Renal cortical epithelial cell (primary cell): ENCODE measurements around the gene OST4. TPM values are rescaled to one million over a fixed set of nuclear protein-coding genes. Genes with fewer than 3 reads are reported as not detected.

Experiments used
- DNase-seq: peaks from one replicate; pipeline ENCODE4 v3.0.0-alpha.2; 2011; ENCODE audit warnings: low read depth
- total RNA-seq: library from RNA; depleted of rRNA; stranded (reverse); fragments of >200 nt; gene quantifications from 2 replicates; pipeline ENCODE4 v1.2.3, GENCODE V29; 2014

The OST4 gene
- total RNA-seq, 1 donor from 2014 or later: 302 TPM

DNA sequence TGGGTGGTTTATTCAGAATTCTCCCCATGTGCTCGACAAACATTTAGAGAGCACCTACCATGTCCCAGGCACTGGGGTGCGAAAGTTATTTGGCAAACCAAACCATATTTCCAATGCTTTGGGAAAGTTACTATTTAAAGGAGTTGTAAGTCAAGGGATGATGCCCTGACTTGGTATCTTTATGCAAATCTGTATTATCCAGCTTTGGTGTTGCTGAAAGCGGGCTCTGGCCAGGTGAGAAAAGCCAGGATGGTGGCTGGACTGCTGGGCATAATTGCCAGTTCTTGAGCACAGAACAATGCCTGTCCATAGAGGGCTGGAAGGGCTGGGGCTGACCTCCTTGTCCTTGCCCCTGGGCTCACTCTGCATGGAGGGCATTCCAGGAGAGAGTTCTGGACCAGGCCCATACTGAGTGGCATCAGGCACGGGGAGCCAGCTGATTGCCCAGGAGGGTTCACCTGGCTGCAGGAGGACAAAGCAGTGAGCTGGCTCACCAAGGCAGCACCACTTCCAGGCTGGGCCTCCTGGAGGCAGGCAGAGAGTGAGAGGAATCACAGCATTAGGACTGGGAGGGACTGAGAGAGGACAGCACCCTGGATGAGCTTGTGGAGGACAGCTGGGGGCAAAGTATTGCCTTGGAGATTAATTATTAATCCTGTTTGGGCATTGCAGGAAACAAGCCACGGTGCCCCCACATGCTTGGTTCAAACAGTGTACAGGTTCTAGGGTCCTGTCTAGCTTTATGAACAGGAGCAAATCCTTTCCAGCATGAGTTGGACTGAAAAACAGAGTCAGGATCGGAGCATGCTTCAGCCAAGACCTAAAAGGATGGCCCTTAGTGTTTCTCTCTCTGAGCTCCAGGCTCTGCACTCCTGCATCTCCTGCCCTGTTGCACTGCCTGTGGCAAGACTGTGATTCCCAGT, 22.2 kb upstream of the OST4 start:
- peak; percentile 27 for DNase-seq

DNA sequence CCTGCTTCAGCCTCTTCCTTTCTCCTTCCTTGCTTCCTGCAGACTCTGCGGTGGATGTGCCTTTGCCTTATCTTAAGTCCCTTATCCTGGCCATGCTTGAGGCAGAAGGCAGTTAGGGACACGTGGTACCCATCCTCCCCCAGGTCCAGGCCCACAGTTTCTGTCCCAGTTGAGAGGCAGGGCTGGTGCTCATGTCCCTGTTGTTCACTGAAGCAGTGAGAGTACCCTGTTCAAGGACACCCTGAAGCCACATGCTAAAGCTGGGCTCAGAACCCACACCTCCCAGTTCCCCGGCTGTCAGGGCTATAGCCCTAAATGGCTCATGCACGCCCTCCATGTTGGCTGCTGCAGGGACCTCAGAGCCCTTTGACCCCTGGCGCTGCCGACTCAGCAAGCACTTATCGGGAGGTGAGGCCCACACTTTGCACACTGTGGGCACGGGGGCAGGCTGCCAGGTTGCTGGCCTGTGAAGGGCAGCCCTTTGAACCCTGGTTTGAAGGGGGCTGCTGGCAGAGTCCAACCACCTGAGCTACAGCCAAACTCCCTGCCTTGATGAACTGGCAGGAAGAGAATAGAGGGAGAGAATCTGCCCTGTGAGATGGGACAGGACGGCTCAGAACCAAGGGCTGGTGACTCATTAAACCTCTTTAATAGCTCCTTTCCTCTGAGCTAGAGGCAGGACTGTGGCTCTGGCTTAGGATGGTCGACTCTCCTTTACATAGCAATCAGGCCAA, 21.4 kb upstream of the OST4 start:
- DNase-seq: peak; percentile 57

DNA sequence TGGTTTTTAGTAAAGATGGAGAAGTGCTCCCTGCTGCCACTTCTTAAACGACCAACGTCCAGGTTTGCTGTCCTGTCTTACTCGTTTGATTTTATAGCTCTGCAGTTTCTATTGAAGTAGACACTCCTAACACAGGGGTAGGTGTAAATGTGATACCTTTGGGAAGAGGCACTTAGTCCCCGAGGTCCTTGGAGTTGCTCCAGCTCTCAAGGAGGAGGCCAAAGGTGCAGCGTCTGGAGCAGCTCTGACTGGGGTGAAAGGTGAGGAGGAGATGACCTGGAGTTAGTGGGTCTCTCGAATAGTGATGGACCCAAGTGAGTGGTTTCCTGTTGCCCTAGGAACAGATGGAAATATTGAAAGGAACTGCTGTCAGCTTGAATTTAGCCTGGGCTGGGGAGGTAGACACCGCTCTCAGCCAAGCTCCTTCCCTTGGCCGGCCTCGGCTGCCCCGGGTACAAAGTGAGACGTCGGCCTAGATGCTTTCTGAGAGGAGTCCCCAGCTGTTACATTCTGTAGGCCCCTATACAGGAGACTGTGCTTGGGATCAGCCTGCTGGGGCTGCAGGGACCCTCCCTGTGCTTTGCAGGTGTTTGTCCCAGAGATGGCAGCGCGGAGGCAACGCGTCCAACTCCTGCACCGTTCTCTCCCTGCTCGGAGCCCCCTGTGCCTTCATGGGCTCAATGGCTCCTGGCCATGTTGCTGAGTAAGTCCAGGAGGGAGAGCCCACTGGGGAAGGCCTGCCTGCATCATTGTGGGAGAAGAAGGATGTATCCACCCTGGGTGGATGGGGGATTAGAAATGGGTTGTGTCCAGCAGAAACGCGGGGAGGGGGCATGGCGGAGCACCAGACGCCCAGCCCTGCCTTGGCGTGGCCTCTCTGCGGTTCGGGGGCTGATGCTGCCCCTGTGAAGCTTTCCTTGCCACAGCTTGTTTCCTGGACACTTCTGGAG, 20.6 kb upstream of the OST4 start:
- no peak for DNase-seq

DNA sequence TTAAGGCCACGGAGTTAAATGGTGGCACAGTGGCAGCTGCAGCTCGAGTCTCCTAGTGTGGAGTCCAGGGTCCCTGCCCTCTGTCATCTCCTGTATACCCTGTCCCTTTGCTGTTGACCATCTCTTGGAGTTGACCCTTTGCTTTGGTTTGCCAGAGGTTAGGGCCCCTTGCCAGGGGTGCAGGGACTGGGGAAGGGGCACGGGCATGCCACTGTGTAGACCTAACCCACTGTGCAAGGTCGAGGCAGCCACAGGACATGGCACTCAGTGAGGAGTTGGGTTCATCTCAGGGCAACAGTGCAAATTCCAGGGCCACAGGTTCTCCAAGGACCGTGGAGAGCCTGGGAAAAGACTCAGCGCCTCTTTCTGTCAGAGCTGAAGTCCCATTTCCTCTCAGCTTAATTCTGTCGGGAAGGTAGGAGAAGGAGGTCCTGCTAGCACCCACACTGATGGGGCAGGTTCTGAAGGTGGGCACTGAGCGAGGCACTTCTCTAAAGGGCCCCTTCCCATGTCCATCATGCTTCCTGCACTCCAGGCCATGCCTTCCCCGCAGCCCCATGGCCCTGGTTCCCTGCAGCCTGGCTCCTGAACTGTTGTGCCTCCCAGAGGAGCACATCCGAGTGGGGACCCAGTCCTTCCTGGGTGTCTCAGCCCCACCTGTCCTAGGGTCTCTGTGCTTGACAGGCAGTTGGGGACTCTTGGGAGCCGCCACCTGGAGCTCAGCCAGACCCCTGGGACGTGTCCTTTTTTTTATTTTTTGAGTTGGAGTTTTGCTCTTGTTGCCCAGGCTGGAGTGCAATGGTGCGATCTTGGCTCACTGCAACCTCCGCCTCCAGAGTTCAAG, 17.9 kb upstream of the OST4 start:
- no peak for DNase-seq

DNA sequence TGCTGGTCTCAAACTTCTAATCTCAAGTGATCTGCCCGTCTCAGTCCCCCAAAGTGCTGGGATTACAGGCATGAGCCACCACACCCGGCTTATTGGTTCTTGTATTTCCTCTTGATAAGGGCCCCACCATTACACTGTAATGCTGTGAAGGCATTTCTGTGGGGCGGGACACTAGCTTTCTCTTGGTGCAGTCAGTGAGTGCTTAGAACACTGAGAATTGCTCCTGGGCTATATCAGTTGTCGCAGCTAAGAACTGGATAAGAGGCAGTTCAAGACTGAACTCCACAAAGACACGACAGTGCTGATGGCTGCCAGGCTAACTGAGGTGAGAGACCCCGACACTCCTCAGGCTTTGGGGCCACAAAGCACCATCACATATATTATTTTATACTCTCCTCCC, 17.2 kb upstream of the OST4 start:
- DNase-seq: no peak

DNA sequence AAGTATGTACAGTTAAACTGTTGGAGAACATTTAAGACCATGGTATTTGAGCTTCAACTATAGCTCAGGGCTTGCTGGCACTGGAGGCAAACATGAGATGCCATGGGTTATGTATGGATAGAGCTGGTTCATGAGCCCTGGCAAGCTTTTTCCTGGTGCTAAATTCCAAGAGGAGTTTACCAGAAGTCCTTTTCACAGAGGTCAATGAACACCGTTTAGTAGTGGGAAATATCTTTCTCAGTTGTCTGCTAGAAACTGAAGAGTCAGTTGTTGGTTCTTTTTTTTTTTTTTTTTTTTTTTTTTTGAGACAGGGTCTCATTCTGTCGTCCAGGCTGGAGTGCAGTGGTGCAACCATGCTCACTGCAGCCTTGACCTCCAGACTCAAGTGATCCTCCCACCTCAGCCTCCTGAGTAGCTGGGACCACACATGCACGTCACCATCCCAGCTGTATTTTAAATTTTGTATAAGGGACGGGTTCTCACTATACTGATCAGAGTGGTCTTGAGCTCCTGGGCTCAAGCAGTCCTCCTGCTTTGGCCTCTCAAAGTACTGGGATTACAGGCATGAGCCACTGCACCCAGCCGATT, 16.5 kb upstream of the OST4 start:
- DNase-seq: no peak

DNA sequence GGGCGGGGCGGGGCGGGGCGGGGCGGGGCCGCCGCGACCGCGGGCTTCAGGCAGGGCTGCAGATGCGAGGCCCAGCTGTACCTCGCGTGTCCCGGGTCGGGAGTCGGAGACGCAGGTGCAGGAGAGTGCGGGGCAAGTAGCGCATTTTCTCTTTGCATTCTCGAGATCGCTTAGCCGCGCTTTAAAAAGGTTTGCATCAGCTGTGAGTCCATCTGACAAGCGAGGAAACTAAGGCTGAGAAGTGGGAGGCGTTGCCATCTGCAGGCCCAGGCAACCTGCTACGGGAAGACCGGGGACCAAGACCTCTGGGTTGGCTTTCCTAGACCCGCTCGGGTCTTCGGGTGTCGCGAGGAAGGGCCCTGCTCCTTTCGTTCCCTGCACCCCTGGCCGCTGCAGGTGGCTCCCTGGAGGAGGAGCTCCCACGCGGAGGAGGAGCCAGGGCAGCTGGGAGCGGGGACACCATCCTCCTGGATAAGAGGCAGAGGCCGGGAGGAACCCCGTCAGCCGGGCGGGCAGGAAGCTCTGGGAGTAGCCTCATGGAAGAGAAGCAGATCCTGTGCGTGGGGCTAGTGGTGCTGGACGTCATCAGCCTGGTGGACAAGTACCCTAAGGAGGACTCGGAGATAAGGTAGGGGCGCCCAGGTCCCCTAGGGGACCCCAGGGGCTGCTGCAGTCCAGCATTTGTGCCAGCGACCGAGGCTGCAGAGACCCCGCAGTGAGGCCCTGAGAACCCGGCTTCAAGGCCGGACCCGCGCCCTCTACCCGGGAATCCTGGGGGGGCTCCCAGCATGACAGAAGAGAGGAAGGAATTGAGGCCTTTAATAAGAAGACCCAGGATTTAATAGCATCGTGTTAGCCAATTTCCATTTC, 15.5 kb upstream of the OST4 start, which contains the start of gene KHK:
TSS of gene KHK (plus strand) at position 49 of the 870 bp plus-strand sequence. CDS start at position 537, 488 bp downstream.
- DNase-seq: no peak

DNA sequence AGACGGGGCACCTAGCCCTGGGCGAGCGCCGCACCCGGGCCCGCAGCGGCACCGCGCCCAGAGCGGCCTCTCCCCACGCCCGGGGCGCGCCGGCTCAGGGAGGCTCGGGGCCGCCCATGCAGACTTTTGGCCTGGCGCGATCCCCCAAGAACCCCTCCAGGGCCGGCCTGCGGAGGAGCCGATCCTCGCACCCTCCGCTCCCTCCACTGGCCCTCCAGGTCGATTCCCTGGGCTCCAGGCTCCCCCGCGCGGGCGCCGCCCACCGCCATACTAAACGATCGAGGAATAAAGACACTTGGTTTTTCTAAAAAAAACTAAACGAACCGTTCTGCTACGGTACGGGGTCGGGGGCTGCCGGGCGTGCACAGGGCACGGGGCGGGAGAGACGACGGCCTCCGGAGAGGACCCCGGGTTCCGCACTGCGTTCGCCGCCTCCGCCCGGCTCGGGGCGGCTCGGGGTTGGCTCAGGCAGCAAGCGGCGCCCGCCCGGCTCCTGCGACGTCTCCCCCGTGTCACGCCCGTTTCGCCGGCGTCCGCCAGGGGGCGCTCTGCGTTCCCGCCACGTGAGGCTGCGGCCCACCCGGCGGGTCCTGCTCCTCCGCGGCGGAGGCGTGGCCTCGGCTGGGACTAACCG, 14.8 kb upstream of the OST4 start:
- peak; percentile 67 for DNase-seq

DNA sequence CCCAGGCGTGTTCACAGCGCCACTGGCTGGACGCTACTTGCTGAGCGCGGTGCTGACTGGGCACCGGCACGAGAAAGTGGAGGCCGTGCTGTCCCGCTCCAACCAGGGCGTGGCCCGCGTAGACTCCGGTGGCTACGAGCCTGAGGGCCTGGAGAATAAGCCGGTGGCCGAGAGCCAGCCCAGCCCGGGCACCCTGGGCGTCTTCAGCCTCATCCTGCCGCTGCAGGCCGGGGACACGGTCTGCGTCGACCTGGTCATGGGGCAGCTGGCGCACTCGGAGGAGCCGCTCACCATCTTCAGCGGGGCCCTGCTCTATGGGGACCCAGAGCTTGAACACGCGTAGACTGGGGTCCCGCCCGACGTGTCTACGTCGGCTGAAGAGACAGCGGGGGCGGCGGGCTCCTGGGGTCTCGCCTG, 14.2 kb upstream of the OST4 start:
- peak; percentile 33 for DNase-seq

DNA sequence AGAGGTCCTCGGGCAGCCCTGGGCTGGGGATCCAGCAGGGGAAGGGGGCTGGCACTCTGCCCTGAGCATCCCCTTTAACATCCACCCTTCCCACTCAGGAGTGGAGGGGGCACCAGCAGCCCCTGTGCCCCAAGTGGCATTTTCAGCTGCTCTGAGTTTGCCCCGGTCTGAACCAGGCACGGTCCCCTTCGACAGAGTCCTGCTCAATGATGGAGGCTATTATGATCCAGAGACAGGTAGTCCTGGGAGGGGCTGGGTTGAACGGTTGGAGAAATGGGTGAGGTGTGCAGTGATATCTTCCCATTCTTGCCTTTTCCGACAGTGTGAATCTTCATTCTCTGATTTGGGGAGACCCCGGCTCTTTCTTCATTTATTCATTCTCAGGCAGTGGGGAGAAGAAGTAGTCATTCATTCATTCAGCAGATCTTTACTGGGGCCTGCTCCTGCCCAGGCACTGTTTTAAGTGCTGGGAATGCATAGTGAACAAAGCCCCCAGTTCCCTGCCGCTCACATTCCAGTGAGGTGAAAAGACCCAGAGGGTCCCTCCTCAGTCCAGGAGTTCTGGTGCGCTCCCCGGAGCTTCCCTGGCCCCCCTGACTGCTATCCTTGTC, 13.7 kb upstream of the OST4 start:
- DNase-seq: no peak

DNA sequence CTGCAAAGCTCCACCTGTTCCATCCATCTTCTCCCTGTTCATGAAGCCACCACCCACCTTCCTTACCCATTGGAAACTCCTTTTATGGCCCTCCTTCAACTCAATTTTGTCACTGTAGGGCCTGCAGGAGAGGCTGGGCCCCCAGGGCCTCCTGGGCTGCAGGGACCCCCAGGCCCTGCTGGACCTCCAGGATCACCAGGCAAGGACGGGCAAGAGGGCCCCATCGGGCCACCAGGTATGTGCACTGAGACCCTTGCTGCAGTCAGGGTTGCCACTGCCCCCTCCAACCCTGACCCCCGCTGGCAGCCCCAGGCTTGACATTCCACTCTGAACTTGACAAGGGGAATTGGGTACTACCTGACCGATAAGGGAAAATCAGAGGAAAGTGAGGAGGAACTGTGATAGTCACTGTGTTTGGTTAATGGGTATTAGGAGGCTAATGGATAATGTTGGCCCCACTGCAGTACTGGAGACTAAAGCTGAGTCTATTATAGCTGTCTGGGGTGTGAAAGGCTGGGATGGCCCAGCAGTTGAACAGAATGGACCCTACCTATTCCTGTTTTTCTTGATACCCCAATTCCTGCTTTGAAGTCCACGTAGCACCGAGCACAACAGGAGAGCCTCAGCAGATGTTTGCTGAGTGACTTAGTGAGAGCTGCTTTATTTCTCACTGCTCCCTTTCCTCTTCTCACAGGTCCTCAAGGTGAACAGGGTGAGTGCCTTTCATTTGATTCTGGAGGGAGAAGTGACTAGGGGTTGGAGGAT, 13.0 kb upstream of the OST4 start:
- no peak for DNase-seq

DNA sequence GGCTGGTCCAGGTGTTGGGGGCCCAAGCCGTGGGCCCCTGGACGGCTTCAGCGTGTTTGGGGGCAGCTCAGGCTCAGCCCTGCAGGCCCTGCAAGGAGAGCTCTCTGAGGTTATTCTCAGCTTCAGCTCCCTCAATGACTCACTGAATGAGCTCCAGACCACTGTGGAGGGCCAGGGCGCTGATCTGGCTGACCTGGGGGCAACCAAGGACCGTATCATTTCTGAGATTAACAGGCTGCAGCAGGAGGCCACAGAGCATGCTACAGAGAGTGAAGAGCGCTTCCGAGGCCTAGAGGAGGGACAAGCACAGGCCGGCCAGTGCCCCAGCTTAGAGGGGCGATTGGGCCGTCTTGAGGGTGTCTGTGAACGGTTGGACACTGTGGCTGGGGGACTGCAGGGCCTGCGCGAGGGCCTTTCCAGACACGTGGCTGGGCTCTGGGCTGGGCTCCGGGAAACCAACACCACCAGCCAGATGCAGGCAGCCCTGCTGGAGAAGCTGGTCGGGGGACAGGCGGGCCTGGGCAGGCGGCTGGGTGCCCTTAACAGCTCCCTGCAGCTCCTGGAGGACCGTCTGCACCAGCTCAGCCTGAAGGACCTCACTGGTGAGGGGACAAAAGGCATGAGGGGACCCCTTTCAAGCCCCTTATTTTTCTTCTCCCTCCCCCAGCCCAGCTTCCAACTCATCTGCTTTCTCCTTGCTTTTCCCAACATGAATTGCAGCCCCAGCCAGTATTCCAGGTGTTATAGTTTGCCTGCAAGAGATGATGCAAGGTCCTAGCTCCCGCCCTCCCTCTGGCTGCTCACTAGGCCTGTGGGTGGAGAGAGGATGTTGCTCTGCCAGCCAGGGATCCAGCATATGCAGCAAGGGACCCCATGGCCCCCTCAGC, 12.2 kb upstream of the OST4 start:
- DNase-seq: no peak

DNA sequence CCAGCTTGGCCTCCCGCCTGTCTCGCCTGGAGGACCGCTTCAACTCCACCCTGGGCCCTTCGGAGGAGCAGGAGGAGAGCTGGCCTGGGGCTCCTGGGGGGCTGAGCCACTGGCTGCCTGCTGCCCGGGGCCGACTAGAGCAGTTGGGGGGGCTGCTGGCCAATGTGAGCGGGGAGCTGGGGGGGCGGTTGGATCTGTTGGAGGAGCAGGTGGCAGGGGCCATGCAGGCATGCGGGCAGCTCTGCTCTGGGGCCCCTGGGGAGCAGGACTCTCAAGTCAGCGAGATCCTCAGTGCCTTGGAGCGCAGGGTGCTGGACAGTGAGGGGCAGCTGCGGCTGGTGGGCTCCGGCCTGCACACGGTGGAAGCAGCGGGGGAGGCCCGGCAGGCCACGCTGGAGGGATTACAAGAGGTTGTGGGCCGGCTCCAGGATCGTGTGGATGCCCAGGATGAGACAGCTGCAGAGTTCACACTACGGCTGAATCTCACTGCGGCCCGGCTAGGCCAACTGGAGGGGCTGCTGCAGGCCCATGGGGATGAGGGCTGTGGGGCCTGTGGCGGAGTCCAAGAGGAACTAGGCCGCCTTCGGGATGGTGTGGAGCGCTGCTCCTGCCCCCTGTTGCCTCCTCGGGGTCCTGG, 11.4 kb upstream of the OST4 start:
- DNase-seq: no peak

DNA sequence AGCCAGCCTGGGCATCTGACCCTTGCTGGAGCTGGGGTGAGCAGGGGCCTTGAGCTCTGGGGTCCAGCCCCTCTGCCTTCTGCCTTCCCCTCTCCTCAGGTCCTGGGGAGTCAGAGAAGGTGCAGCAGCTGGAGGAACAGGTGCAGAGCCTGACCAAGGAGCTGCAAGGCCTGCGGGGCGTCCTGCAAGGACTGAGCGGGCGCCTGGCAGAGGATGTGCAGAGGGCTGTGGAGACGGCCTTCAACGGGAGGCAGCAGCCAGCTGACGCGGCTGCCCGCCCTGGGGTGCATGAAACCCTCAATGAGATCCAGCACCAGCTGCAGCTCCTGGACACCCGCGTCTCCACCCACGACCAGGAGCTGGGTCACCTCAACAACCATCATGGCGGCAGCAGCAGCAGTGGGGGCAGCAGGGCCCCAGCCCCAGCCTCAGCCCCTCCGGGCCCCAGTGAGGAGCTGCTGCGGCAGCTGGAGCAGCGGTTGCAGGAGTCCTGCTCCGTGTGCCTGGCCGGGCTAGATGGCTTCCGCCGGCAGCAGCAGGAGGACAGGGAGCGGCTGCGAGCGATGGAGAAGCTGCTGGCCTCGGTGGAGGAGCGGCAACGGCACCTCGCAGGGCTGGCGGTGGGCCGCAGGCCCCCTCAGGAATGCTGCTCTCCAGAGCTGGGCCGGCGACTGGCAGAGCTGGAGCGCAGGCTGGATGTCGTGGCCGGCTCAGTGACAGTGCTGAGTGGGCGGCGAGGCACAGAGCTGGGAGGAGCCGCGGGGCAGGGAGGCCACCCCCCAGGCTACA, 10.7 kb upstream of the OST4 start:
- DNase-seq: no peak

DNA sequence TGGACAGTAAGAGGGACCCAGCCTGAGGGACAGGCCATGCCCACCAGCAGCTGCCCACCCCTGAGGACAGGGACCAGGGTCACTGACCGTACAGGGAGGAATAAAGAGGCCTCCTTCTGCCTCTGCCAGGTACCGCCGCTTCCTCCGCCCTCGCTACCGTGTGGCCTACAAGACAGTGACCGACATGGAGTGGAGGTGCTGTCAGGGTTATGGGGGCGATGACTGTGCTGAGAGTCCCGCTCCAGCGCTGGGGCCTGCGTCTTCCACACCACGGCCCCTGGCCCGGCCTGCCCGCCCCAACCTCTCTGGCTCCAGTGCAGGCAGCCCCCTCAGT, 9.1 kb upstream of the OST4 start:
- no peak for DNase-seq

DNA sequence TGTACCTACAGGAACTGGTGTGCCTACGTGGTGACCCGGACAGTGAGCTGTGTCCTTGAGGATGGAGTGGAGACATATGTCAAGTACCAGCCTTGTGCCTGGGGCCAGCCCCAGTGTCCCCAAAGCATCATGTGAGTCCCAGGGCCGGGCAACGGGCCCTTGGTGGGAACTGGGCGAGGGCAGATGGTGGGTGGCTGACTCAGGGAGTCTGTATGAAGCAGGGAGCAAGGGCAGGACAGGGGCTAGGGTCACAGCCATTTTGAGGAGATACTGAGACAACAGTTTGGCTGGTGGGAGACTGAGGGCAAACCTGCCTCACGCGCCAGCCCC, 8.7 kb upstream of the OST4 start:
- no peak for DNase-seq
